Measurements from ENCODE around the gene MAPK10. TPM values are rescaled to one million over a fixed set of nuclear protein-coding genes. Genes with fewer than 3 reads are reported as not detected.

MAPK10 gene
- total RNA-seq, 6 experiments from 2014 or later, result 0.74 to 1.9 (median 1.6) TPM

GRCh38 chr4:85956293-85956945 is 403.4 kb downstream of the MAPK10 start:
- WGBS (ENCODE audit: insufficient coverage, low coverage, low lambda C conversion rate, missing lambda C conversion rate), result 89% methylated on average over 6 of the region's 17 CpGs
- Histone ChIP-seq H3K27me3 (no peaks in the 10 kb centered on the region), H3K4me1 (no peaks in the 10 kb centered on the region), H3K27ac (no peak overlapping the region), H3K36me3 (no peaks in the 10 kb centered on the region), H3K9me3 (no peaks in the 10 kb centered on the region), H3K4me3 (no peak overlapping the region)
- ATAC-seq (no peak), DNase-seq (no peak)
- TF ChIP-seq CTCF (IDR thresholded peaks at IDR 0.05), result no peak
- no peak for TF ChIP-seq POLR2A (IDR thresholded peaks at IDR 0.05)
- intact Hi-C loops (cut with DNase I), result no loop called here

GRCh38 chr4:85955620-85956292 is 404.1 kb downstream of the MAPK10 start:
- no peak for TF ChIP-seq CTCF (IDR thresholded peaks at IDR 0.05)
- TF ChIP-seq POLR2A (IDR thresholded peaks at IDR 0.05), result no peak
- Histone ChIP-seq H3K36me3 (no peaks in the 10 kb centered on the region), H3K4me3 (no peak overlapping the region), H3K9me3 (no peaks in the 10 kb centered on the region), H3K27me3 (no peaks in the 10 kb centered on the region), H3K27ac (no peak overlapping the region), H3K4me1 (no peaks in the 10 kb centered on the region)
- ATAC-seq (no peak), DNase-seq (no peak)
- intact Hi-C loops (cut with DNase I), result no loop called here

GRCh38 chr4:85953651-85954018 is 406.2 kb downstream of the MAPK10 start:
- DNase-seq, result no peak
- Histone ChIP-seq H3K4me3 (no peak overlapping the region), H3K9me3 (no peaks in the 10 kb centered on the region), H3K27me3 (no peaks in the 10 kb centered on the region), H3K4me1 (no peaks in the 10 kb centered on the region), H3K36me3 (no peaks in the 10 kb centered on the region), H3K27ac (no peak overlapping the region)
- intact Hi-C loops (cut with DNase I), result no loop called here
- no peak for ATAC-seq
- WGBS (ENCODE audit: insufficient coverage, low coverage, low lambda C conversion rate, missing lambda C conversion rate), result 83% methylated on average over 2 of the region's 3 CpGs
- TF ChIP-seq POLR2A (IDR thresholded peaks at IDR 0.05), result no peak
- no peak for TF ChIP-seq CTCF (IDR thresholded peaks at IDR 0.05)

GRCh38 chr4:85952972-85953650 is 406.7 kb downstream of the MAPK10 start:
- Histone ChIP-seq H3K9me3 (no peaks in the 10 kb centered on the region), H3K4me1 (no peaks in the 10 kb centered on the region), H3K27me3 (no peaks in the 10 kb centered on the region), H3K4me3 (no peak overlapping the region), H3K27ac (no peak overlapping the region), H3K36me3 (no peaks in the 10 kb centered on the region)
- intact Hi-C loops (cut with DNase I), result no loop called here
- 75% methylated on average over 3 of the region's 3 CpGs for WGBS (ENCODE audit: insufficient coverage, low coverage, low lambda C conversion rate, missing lambda C conversion rate)
- TF ChIP-seq POLR2A (IDR thresholded peaks at IDR 0.05) (no peak), CTCF (IDR thresholded peaks at IDR 0.05) (no peak)
- ATAC-seq (no peak), DNase-seq (no peak)
